Measurements from ENCODE around the gene NCKAP5. TPM values are rescaled to one million over a fixed set of nuclear protein-coding genes. Genes with fewer than 3 reads are reported as not detected.

NCKAP5 gene
- total and polyA plus RNA-seq, 9 donors = 0.80 to 2.7 (median 2.2) TPM

GRCh38 chr2:133097666-133098065, 470.6 kb downstream of the NCKAP5 start:
- intact Hi-C loops (cut with DNase I) = no loop called here
- TF ChIP-seq POLR2A (IDR thresholded peaks at IDR 0.05) (no peak), EP300 (IDR thresholded peaks at IDR 0.05) (no peak), CTCF (IDR thresholded peaks at IDR 0.05) (no peak)
- no peaks in the 10 kb centered on the region for H3K9me3 ChIP-seq

GRCh38 chr2:133092571-133092970, 475.7 kb downstream of the NCKAP5 start:
- intact Hi-C loops (cut with DNase I) = no loop called here
- H3K36me3 ChIP-seq = no peaks in the 10 kb centered on the region
- no peaks in the 10 kb centered on the region for H3K4me1 ChIP-seq (ENCODE audit: insufficient read depth)
- no peaks in the 10 kb centered on the region for H3K9me3 ChIP-seq
- H3K27ac ChIP-seq = no peak overlapping the region
- no peak for DNase-seq
- H3K27me3 ChIP-seq = no peaks in the 10 kb centered on the region
- 77 to 89% (median 85%) methylated on average over 3 of the region's 3 CpGs for WGBS, 3 donors
- H3K4me3 ChIP-seq = no peak overlapping the region
- TF ChIP-seq CTCF (IDR thresholded peaks at IDR 0.05) (no peak), POLR2A (IDR thresholded peaks at IDR 0.05) (no peak), EP300 (IDR thresholded peaks at IDR 0.05) (no peak)

More at GRCh38 chr2:133097666-133098065, 470.6 kb downstream of the NCKAP5 start:
- no peak for DNase-seq
- H3K36me3 ChIP-seq = no peaks in the 10 kb centered on the region
- WGBS, 3 donors = 8 to 41% (median 14%) methylated on average over 3 of the region's 3 CpGs
- H3K4me3 ChIP-seq = no peak overlapping the region
- peak overlapping the region in 1 of 2 donors; percentile 25 for H3K27ac ChIP-seq
- H3K4me1 ChIP-seq (ENCODE audit: insufficient read depth) = no peaks in the 10 kb centered on the region
- H3K27me3 ChIP-seq = no peaks in the 10 kb centered on the region

GRCh38 chr2:133090358-133090757, 477.9 kb downstream of the NCKAP5 start:
- Histone ChIP-seq H3K4me3 (no peak overlapping the region), H3K27me3 (no peaks in the 10 kb centered on the region), H3K36me3 (no peaks in the 10 kb centered on the region), H3K9me3 (no peaks in the 10 kb centered on the region), H3K4me1 (ENCODE audit: insufficient read depth) (no peaks in the 10 kb centered on the region), H3K27ac (no peak overlapping the region)
- TF ChIP-seq CTCF (IDR thresholded peaks at IDR 0.05) (no peak), EP300 (IDR thresholded peaks at IDR 0.05) (no peak), POLR2A (IDR thresholded peaks at IDR 0.05) (no peak)
- WGBS, 3 donors = 76 to 82% (median 82%) methylated on average over 2 of the region's 2 CpGs
- no peak for DNase-seq
- intact Hi-C loops (cut with DNase I) = no loop called here

GRCh38 chr2:133086176-133086575, 482.1 kb downstream of the NCKAP5 start:
- WGBS, 3 donors = 85 to 88% (median 87%) methylated on average over 6 of the region's 6 CpGs

More at GRCh38 chr2:133086176-133086575, 482.1 kb downstream of the NCKAP5 start:
- Histone ChIP-seq H3K4me1 (ENCODE audit: insufficient read depth) (no peaks in the 10 kb centered on the region), H3K27ac (no peak overlapping the region), H3K4me3 (no peak overlapping the region), H3K27me3 (no peaks in the 10 kb centered on the region), H3K36me3 (no peaks in the 10 kb centered on the region), H3K9me3 (no peaks in the 10 kb centered on the region)
- no peak for TF ChIP-seq CTCF (IDR thresholded peaks at IDR 0.05)
- TF ChIP-seq POLR2A (IDR thresholded peaks at IDR 0.05) = no peak
- TF ChIP-seq EP300 (IDR thresholded peaks at IDR 0.05) = no peak
- intact Hi-C loops (cut with DNase I) = no loop called here
- DNase-seq = no peak

All from ovary (tissue), 9 donors.